ENCODE measurements around the gene CDKN2A.
A peak's percentile ranks its signal among the peaks of the same experiment; 100 is the strongest.

The CDKN2A gene

DNA sequence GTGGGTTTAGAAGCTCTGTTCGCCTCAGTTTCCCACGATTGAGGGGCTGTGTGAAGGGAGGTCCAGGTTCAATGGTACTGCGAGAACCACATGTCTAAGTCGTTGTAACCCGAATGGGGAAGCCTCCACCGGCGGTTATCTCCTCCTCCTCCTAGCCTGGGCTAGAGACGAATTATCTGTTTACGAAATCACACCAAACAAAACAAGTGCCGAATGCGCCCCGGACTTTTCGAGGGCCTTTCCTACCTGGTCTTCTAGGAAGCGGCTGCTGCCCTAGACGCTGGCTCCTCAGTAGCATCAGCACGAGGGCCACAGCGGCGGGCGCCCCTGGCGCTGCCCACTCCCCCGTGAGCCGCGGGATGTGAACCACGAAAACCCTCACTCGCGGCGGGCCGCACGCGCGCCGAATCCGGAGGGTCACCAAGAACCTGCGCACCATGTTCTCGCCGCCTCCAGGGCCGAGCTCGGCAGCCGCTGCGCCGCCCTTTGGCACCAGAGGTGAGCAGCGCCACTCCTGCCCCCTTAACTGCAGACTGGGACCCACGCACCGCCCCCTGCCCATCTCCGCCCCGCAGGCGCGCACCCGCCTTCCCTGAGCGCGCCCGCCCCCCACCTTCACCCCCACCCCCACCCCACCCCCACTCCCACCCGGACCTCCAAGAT is at the start of gene CDKN2A:
TSS of gene CDKN2A (minus strand) at position 500 of the 663 bp plus-strand sequence.
- peak; percentile 92 for DNase-seq

DNA sequence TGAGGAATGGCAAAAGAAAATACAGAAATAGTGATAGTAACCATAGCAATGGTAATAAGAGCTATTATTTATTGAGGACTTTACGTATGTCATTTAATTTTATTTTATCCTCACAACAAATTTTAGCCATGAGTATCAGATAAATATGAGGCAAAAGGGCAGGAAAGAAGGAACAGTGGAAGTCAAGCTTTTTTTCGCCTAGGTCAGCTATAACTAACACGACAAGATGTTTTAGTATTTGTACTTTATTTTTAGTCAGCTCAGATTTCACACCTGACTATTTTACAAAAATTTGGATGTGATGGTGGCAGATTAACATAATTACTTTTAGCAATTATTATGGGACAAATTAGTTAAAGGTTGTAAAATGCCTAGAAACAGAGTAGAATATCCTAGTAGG is 49.7 kb upstream of the CDKN2A start:
- no peak for DNase-seq

DNA sequence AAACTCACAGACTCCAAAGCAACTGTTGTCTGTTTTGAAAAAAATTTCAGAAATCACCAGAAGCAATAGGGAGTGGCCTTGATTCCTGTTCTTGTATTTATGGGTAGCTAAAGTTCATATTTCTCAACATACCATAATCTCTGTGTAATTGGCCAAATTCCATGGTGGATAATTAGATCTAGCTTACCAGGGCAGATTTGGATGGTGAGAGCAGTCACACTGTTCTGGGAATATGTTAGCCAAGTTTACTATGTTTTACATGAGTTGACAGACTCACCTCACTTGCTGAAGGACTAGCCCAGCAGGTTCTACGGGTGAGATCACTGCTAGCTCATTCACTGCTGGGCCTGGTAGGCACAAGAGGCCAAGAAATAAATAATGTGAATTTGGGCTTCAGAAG is 47.6 kb upstream of the CDKN2A start:
- no peak for DNase-seq

DNA sequence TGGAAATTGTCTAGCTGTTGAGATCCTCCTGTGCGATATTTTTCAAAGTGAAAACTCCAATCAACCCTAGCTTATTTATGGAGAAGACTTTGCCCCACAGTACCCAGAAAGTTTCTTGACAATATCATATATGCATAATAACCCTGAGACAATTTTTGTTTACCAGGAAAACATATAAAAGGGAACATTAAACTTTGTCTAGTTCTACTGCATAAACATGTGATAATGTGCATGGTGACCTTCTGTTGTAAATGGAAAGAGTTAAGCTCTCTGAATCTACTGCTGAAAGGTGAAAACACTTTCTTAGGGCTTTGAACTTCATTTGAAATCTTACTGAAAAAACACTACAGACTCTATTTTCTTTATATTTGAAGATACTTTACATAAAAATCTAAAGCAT is 47.2 kb upstream of the CDKN2A start:
- no peak for DNase-seq

DNA sequence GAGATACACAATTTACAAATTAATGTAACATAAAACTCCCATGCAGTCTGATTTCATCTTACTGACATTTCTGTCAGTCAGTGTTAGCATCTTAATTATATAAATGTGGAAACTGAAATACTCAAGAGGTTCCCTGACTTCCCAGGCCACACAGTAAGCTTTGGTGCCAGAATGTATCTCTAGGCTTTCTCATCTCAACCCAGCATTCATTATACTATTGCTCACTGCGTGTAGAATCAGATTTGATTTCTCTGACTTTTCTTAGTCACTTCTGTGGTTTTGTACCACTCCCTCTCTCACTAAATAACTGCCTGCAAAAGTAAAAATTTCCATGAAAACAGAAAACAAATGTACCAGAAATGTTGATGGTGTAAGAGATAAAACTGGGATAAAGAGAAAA is 46.6 kb upstream of the CDKN2A start:
- peak; percentile 27 for DNase-seq

DNA sequence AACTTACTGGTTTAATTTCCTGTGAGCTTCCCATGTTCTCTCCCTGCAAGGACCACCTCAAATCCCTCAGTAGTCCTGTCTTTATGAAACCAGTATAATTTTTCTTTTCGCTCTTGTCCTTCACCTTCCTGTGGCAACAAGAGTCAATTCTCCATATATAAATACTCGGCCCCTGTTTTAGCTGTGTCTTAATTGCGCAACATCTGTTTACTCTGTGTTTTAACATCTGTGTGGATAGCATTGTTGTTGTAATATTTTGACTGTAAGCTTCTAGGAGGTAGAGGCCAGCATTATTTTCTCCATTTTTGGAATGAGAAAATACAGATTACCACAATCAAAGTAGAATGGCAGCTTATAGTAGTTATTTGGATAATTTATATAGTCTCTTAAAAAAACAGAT is 45.1 kb upstream of the CDKN2A start:
- DNase-seq = no peak

DNA sequence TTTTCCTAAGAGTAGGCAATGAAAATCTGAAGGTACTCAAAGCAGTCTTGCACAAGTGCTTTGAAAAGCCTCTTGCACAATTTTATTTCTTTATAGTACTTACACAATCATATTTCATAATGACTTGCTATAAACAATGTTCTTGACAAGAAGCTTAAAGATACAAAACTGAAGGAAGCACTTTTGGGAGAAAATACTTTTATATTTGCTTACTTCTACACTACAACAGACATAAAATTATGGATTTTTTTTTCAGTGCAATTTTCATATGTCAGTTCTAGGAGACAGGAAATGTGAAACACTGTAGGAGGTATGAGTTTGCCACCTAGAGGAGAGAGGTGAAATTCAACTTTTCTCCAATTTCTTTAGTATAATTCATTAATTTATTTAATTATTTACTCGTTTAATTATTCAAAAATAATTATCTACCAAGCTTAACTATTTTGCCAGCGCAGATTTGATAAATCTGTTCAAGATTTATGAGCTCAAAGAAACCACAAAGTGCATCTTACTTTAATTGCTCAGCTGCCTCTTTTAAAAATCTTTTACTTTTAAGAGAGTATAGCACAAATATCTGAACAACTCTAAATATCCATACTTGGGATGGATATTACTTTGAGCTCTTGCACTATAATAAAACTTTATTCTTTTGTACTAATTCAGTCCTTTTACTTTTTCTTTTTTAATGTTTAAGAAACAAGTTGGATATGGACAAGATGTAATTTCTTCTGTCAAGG is 43.9 kb upstream of the CDKN2A start:
- peak; percentile 65 for DNase-seq

DNA sequence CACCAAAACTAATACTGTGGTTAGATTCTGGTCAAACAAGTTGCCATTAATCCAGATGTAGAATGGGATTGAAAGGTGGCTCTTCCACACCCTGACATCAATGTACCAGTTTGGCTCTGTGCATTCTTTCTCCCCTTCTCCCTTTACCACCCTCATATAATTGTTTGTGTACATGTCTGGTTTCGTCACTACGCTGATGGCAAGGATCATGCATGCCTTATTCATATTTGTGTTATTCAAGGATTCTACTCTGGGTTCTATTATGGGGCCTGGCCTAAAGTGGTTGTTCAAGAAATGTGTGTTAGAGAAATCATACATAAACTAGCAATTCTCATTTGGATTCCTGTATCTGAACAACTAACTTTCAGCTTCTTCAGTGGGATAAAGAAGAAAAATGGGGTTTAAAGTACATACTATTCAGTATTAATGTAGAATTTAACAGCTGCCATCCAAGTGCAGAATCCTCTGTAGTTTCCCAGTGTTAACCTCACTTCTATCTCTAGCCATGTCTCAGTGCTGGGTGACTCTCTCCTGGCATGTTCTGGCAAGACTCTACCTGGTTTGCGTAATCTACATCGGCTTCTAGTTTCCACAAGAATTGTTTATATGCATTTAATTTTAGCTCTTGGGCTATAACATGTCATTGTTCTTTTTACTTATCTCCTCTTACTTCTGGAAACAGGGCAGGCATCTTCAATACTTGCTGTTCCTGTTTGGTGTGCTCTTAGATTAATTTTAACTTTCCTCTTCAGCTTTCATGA is 42.9 kb upstream of the CDKN2A start:
- peak; percentile 27 for DNase-seq

DNA sequence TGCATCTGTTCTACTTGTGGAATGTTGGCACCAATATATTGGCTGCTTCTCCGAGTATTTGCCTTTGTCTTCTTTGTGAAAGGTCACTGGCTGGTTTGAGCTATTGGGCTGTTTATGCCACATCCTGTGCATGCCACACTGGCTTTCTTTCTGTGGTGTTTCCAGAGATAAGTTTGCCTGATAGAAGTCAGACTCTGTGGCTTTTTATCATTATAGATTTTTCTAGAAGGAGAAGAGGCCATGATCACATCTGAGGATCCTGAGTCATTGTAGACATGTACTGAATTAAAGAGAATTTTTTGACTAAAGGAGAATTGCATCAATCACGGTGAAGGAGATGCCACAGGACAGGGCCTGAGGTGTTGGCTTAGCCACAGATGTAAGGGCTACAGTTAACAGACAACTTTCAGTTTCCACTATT is 41.4 kb upstream of the CDKN2A start:
- peak; percentile 53 for DNase-seq

DNA sequence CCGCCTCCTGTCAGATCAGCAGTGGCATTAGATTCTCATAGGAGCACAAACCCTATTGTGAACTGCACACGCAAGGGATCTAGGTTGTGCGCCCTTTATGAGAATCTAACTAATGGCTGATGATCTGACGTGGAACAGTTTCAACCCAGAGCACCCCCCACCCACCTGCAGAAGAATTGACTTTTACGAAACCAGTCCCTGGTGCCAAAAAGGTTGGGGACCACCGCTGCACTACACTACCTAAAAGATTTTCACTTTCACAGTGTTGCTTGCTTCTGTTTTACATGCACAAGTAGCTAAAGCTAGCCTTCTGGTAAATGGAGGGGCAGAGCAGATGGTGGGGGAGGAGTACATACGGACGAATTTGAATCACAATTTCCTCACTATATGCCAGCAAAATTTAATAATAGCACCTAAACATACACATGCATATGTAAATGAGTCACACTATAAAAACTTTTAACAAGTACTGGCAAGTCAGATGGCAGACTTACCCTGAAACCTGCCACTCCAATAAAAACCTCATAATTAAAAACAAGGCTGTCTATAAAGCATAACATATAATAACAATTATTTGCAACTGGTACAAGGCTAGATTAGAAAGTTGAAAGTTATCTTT is 38.9 kb upstream of the CDKN2A start:
- DNase-seq = no peak

DNA sequence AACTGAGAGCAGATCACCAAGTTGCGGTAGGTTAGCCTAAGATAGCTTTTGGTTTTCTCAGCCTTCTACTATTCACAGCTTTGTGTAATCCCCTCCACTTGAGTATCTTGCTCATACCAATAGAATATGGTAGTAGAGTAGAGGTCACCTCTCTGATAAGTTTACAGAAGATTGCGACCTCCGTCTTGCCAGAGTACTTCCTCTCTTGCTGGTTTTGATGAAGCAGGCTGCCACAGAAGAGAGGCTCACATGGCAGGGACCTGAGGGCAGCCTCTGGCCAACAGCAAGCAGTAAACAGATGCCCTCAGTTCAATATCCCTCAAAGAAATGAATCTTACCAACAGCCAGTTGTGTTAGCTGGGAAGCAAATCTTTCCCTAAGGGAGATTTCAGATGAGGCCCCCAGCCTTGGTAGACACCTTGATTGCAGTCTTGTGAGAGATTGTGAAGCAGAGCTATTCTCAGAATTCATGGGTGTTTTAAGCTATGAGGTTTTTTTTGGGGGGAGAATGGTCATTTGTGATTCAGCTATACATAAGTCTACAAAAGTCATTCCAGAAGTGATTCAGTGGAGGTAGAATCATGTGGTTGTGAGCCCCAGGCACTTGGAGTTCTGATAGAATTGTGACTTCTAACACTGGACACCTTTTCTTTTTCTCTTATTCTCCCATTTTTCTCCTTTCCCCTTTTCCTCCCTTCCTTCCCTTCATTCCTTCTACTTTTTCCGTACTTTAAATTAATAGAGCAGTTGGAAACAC is 37.6 kb upstream of the CDKN2A start:
- peak; percentile 24 for DNase-seq

DNA sequence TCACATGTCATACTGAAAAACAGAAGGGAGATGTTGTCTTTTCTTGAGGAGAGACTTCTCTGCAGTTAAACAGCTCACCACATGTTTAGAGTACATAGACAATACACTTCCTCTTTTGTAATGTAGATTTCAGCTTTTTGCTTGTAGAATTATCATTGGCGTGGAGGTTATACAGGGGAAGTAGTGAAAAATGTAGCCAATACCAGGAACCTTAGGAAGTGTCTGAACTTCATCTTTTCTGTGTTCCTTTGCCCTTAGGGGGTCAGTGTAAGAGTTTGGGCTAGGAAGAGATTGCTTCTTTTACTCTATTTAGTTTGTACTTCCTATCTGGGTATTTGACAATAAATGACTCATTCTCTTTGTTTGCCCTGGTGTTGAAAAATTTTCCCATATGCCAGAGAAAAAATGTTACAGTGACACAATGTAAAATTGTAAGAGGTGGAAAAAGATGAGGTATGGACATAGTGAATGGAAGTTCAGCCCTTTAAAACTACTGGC is 36.0 kb upstream of the CDKN2A start:
- peak; percentile 90 for DNase-seq

DNA sequence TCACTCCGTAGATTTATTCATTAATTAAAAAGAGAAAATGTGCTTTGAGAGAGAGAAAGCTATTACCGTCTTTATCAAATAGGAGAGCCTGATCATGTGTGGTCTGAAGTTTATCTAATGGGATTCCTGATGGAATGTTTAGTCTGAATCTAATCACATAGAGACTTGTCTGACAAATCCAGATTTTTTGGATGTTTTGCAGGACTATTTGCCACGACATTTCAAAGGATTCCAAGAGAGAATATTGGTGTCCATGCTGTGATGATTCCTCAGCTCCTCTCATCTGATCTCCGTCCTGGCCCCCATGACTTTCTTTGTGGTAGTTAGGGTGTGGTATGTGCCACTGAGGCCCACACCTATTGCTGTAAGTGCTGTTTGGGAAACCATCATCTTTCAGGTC is 35.0 kb upstream of the CDKN2A start:
- DNase-seq = peak; percentile 7

DNA sequence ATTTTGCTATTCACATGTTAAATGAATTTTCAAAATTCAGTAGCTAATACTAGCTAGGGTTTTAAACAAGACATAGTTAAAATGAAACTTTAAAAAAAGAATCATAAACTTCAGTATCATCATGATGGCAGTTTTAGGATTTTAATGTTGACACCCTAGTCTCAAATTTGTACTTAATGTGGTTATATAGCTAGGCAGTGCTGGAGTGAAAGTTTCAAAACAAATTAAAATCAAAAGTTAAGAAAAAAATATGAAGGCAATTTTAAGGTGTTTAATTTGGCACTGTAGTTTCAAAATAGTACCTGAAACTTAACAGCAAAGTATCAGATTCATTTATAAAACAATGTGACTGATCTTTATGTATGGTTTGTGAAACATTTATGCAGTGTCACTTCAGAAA is 34.2 kb upstream of the CDKN2A start:
- DNase-seq = no peak

DNA sequence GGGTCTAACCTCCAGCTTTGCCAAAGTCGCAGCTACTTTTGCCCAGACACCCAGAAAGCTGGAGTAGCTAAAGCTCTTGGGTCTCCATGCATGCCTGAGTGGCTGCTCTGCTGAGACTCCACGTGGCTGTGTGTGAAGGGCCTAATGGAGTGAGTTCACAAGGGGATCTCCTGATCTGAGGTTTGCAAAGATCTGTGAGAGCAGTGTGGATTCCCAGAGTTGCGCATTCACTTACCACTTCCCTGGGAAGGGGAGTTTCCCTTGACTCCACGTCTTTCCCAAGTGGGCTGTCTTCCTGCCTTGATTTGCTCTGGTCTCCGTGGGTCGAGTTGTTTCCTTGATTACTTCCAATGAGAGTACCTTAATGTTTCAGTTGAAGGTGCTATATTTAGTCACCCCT is 32.5 kb upstream of the CDKN2A start:
- DNase-seq = no peak

DNA sequence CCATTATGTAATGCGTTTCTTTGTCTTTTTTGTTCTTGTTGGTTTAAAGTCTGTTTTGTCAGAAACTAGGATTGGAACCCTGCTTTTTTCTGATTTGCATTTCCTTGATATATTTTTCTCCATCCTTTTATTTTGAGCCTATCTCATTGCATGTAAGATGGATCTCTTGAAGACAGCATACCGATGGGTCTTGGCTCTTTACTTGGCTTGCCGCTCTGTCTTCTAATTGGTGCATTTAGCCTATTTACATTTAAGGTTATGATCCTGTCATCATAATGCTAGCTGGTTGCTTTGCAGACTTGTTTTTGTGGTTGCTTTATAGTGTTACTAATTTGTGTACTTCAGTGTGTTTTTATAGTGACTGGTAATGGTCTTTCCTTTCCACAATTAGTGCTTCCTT is 28.2 kb upstream of the CDKN2A start:
- no peak for DNase-seq

DNA sequence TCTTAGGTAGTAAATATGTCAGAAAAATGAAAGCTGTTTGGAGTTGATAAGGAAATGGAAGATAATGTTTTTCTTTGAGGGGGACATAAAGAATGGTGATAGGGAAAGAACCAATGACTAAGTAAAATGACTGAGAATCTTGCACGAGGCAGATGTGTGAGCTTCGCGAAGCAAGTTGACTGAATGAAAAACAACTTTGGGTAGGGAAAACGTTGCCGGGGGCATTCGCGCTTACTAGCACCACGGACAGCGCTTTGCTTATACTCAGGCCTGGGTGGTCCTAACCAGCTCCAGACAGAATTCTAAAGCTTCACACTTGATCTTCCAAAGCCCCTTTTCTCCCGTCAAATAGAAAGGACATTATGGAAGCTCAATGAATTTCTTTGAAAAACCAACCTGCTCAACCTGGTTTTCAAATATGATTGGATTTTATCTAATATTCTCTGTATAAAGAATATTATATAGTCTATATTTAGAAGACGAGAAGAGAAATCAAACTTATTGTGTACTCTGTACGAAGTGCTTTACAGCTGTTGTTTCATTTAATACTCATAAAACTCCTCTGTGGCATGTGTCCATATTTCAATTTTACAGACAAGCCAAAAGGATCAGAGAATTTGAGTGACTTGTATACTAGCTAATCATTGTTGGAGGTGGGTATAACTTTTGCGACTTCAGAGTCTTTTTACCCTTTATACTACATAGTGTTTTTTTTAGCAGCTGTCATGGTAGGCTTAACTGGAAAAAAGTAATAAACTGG is 16.9 kb upstream of the CDKN2A start:
- DNase-seq = peak; percentile 90

DNA sequence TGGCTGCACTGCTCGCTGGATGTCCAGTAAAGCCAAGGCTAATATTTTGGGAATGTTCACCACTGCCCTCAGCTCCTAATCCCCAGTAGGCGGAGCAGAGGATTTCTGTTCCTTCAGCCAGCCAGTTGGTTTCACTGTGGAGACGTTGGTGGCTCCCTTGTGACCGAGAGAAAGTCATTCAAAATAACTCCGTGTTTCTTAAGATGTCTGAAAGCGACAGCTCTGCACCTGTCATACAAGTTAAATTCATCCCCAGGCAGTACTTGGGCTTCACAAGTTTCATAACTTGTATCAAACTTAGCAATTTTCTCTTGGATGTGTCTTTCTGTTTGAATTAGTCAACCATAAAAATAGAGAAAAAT is 15.3 kb upstream of the CDKN2A start:
- no peak for DNase-seq

DNA sequence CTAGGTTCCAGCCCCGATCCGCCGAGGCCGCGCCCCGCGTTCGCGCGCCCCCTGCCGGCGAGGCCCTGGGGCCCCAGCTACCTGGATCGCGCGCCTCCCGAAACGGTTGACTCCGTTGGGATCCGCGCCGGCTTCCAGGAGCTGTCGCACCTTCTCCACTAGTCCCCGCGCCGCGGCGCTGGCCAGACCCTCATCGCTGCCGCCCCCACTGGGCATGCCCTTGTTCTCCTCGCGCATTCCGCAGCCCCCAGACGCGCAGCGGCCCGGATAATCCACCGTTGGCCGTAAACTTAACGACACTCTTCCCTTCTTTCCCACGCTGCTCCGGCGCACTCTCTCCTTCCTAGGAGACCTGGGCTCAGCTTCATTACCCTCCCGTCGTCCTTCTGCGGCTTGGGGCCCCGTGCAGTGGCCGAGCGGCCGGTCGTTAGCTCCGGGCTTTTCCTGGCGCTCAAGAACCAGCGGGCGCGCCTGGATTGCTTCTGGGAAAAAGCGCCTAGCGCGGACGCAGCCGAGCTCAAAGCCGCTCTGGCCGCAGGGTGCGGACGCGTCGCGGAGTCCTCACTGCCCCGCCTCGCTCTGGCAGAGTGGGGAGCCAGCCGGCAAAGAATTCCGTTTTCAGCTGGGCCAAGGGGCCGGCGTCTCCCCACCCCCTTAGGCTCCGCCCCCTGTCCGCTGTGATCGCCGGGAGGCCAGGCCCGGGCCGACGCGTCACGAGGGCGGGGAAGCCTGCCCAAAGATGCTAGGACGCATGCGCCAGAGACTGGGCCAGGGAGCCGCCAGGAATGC is 14.7 kb upstream of the CDKN2A start, which contains the start of gene CDKN2B:
TSS of gene CDKN2B (minus strand) at position 589 of the 789 bp plus-strand sequence. CDS start at position 237, 352 bp downstream.
- DNase-seq = peak; percentile 95

DNA sequence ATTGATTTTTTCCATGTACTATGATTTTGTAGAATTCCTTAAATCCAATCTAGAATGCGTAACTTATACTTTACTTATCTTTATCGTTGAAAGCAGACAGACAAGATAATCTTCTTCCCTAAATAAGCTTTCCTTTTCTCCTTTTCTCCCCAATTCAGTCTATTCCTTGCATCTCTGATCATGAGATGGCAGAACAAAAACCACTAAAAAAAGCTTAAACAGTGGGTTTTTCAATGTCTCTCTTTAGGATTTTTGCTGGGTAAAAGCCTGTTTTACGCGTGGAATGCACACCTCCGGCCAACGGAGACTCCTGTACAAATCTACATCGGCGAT is 14.2 kb upstream of the CDKN2A start:
- DNase-seq = no peak

Data from OCI-M1 (cell line).